SK-N-SH (cell line): ENCODE results near the gene STK25. TPM values are rescaled to one million over a fixed set of nuclear protein-coding genes. Genes with fewer than 3 reads are reported as not detected.

Experiments
- CTCF ChIA-PET: fragments of 300-600, 350-600 bp; formaldehyde crosslinking; extraction: SDS; loops from one replicate; lab custom pipeline; 2021; lab: Yijun Ruan, JAX
- POLR2A ChIA-PET: fragments of 350-600 bp; sonication (Branson Sonifier 250); formaldehyde crosslinking; extraction: SDS; loops from one replicate; lab custom pipeline; 2020; ENCODE audit warnings: antibody characterized with exemption, inconsistent platforms; lab: Yijun Ruan, JAX
- DNase-seq: peaks from one replicate; pipeline ENCODE4 v3.0.0; 2012
- H2AFZ ChIP-seq: fragments of 200-600 bp; sonication (generic); 2 replicates; pipeline ENCODE4 v1.8.1; 2016; ENCODE audit warnings: antibody characterized with exemption, mild to moderate bottlenecking, low read depth
- H3F3A ChIP-seq: fragments of 200-600 bp; sonication (generic); replicated peaks from 2 replicates; pipeline ENCODE3; 2016; ENCODE audit warnings: antibody characterized with exemption, mild to moderate bottlenecking; ENCODE audit not compliant: insufficient read depth
- H3K27ac ChIP-seq, 2 experiments: fragments of 200-500 bp in 1 of 2; fragments of 200-600 bp in 1 of 2; sonication (Bioruptor generic) in 1 of 2; sonication (generic), shearing (Covaris generic) in 1 of 2; 2 replicates each; pipeline versions ENCODE4 v1.5.1 to v1.6.1; 2014 to 2016; ENCODE audit warnings: low read depth in 2 of 2, inconsistent platforms in 1 of 2, low read length in 1 of 2, mild to moderate bottlenecking in 1 of 2, mixed read lengths in 1 of 2
- H3K27me3 ChIP-seq: fragments of 200-600 bp; sonication (generic), shearing (Covaris generic); 2 replicates; pipeline ENCODE4 v1.6.1; 2016; ENCODE audit warnings: mixed run types; ENCODE audit not compliant: insufficient read depth
- H3K36me3 ChIP-seq, 2 experiments: fragments of 200-500 bp in 1 of 2; fragments of 200-600 bp in 1 of 2; sonication (Bioruptor generic) in 1 of 2; sonication (generic) in 1 of 2; replicated peaks in 1 of 2; 2 replicates each; pipeline versions ENCODE3 to v1.5.1; 2014 to 2016; ENCODE audit warnings: low read length in 1 of 2, mild to moderate bottlenecking in 1 of 2; ENCODE audit not compliant: insufficient read depth in 2 of 2, control insufficient read depth in 1 of 2
- H3K4me1 ChIP-seq, 2 experiments: fragments of 200-500 bp in 1 of 2; fragments of 200-600 bp in 1 of 2; sonication (Bioruptor generic) in 1 of 2; sonication (generic), shearing (Covaris generic) in 1 of 2; 2 replicates each; pipeline versions ENCODE4 v1.5.1 to v1.6.1; 2014 to 2016; ENCODE audit warnings: low read depth in 1 of 2, low read length in 1 of 2, mixed run types in 1 of 2; ENCODE audit not compliant: insufficient read depth in 2 of 2, control insufficient read depth in 1 of 2
- H3K4me2 ChIP-seq: fragments of 200-600 bp; sonication (generic), shearing (Covaris generic); 2 replicates; pipeline ENCODE4 v1.6.1; 2017; ENCODE audit warnings: mixed run types
- H3K4me3 ChIP-seq, 2 experiments: fragments of 200-500 bp in 1 of 2; fragments of 200-600 bp in 1 of 2; sonication (Bioruptor generic) in 1 of 2; sonication (generic), shearing (Covaris generic) in 1 of 2; 2 replicates each; pipeline versions ENCODE4 v1.5.1 to v1.8.1; 2014 to 2016; ENCODE audit warnings: low read depth in 2 of 2, inconsistent platforms in 1 of 2, low read length in 1 of 2, mild to moderate bottlenecking in 1 of 2, mixed read lengths in 1 of 2, moderate library complexity in 1 of 2
- H3K79me2 ChIP-seq: fragments of 200-600 bp; sonication (generic); 2 replicates; pipeline ENCODE4 v1.8.1; 2017; ENCODE audit warnings: mild to moderate bottlenecking; ENCODE audit not compliant: insufficient read depth
- H3K9ac ChIP-seq: fragments of 200-600 bp; sonication (generic); 2 replicates; pipeline ENCODE4 v1.6.1; 2017; ENCODE audit warnings: mixed run types
- H3K9me2 ChIP-seq: fragments of 200-600 bp; sonication (generic); 2 replicates; pipeline ENCODE4 v1.6.1; 2017; ENCODE audit warnings: mixed run types
- H3K9me3 ChIP-seq: fragments of 200-600 bp; sonication (generic); 2 replicates; pipeline ENCODE4 v1.6.1; 2017; ENCODE audit warnings: mixed run types, mild to moderate bottlenecking, moderate library complexity
- H4K20me1 ChIP-seq: fragments of 200-600 bp; sonication (generic); 2 replicates; pipeline ENCODE4 v1.6.1; 2017; ENCODE audit warnings: mild to moderate bottlenecking, mixed run types; ENCODE audit not compliant: insufficient read depth
- CHD2 ChIP-seq: fragments of 150-350 bp; IDR thresholded peaks from 2 replicates; pipeline ENCODE4 v1.6.1; 2018; ENCODE audit warnings: low read length; ENCODE audit not compliant: partially characterized antibody
- CTCF ChIP-seq: fragments of 200-600 bp; sonication (generic); IDR thresholded peaks from 2 replicates; pipeline ENCODE4 v1.6.1; 2017; ENCODE audit warnings: antibody characterized with exemption, mild to moderate bottlenecking, moderate library complexity
- ELF1 ChIP-seq: IDR thresholded peaks from 2 replicates; pipeline ENCODE4 v1.4.0; 2012
- EP300 ChIP-seq, 2 experiments: IDR thresholded peaks; 2 replicates each; pipeline versions ENCODE4 v1.4.0 to v1.6.1; 2012; ENCODE audit warnings: borderline replicate concordance in 1 of 2, low read depth in 1 of 2, low read length in 1 of 2
- EZH2phosphoT487 ChIP-seq: fragments of 200-600 bp; sonication (generic); IDR thresholded peaks from 2 replicates; pipeline ENCODE4 v1.6.1; 2017; ENCODE audit warnings: low read depth, mixed run types, mild to moderate bottlenecking, antibody characterized with exemption, moderate library complexity, borderline replicate concordance
- FOXJ3 ChIP-seq: sonication (generic); formaldehyde crosslinking; IDR thresholded peaks from 2 replicates; pipeline ENCODE4 v1.5.1; 2020; ENCODE audit warnings: mild to moderate bottlenecking, missing genetic modification reagents
- FOXM1 ChIP-seq: IDR thresholded peaks from 2 replicates; pipeline ENCODE4 v1.4.0; 2012; ENCODE audit warnings: low read depth, mild to moderate bottlenecking
- GATA2 ChIP-seq: sonication (generic); formaldehyde crosslinking; IDR thresholded peaks from 2 replicates; pipeline ENCODE4 v1.5.0; 2020; ENCODE audit warnings: mild to moderate bottlenecking, missing genetic modification reagents
- IRF3 ChIP-seq: fragments of 150-350 bp; IDR thresholded peaks from 2 replicates; pipeline ENCODE4 v1.6.1; 2016; ENCODE audit warnings: mild to moderate bottlenecking, low read depth, low read length
- JUND ChIP-seq: IDR thresholded peaks from 2 replicates; pipeline ENCODE4 v1.4.0; 2012
- MEF2A ChIP-seq: IDR thresholded peaks from 2 replicates; pipeline ENCODE4 v1.4.0; 2012; ENCODE audit warnings: low read depth, borderline replicate concordance
- MXI1 ChIP-seq: IDR thresholded peaks from 2 replicates; pipeline ENCODE4 v1.6.1; 2012; ENCODE audit warnings: mild to moderate bottlenecking, low read depth, low read length, improper control_type of control experiment
- NFIC ChIP-seq: IDR thresholded peaks from 2 replicates; pipeline ENCODE4 v1.4.0; 2012; ENCODE audit warnings: borderline replicate concordance
- POLR2AphosphoS5 ChIP-seq: IDR thresholded peaks from 2 replicates; pipeline ENCODE4 v1.6.1; 2012; ENCODE audit warnings: low read depth, low read length
- RCOR1 ChIP-seq: fragments of 150-350 bp; IDR thresholded peaks from 2 replicates; pipeline ENCODE4 v1.6.1; 2017; ENCODE audit warnings: antibody characterized with exemption, low read length
- REST ChIP-seq: IDR thresholded peaks from 2 replicates; pipeline ENCODE4 v1.6.1; 2012; ENCODE audit warnings: mild to moderate bottlenecking, low read depth, low read length, moderate library complexity
- RXRA ChIP-seq: IDR thresholded peaks from 2 replicates; pipeline ENCODE4 v1.4.0; 2012; ENCODE audit warnings: low read depth, mild to moderate bottlenecking, borderline replicate concordance
- TCF12 ChIP-seq: IDR thresholded peaks from 2 replicates; pipeline ENCODE4 v1.4.0; 2012
- TEAD4 ChIP-seq: IDR thresholded peaks from 2 replicates; pipeline ENCODE4 v1.4.0; 2012; ENCODE audit warnings: mild to moderate bottlenecking, borderline replicate concordance; ENCODE audit not compliant: insufficient read depth
- YY1 ChIP-seq: IDR thresholded peaks from 2 replicates; pipeline ENCODE4 v1.4.0; 2012; ENCODE audit warnings: low read depth, mild to moderate bottlenecking
- ZBTB33 ChIP-seq: IDR thresholded peaks from 2 replicates; pipeline ENCODE4 v1.4.0; 2012; ENCODE audit warnings: low read depth, borderline replicate concordance
- WGBS: methylation state at CpG from one replicate; pipeline ENCODE4 v1.1.6; 2017; ENCODE audit warnings: low lambda C conversion rate; 5-methylcytosine and 5-hydroxymethylcytosine counted together
- polyA plus RNA-seq, 3 experiments: library from polyadenylated mRNA; depleted of rRNA; stranded (reverse); fragments of >200 nt; gene quantifications; 2 replicates each; pipeline ENCODE4 v1.2.3, GENCODE V29; 2012
- TF ChIP-seq, protein P1 (sequence below): IDR thresholded peaks from 2 replicates; pipeline ENCODE4 v1.4.0; 2012; ENCODE audit warnings: low read depth, borderline replicate concordance

STK25 gene
- polyA plus RNA-seq (2012; rRNA removed): 236 and 268 TPM in 2 replicates
- polyA plus RNA-seq (2012; cell fraction: cytosol; rRNA removed): 94.5 and 143 TPM in 2 replicates
- 855 and 923 TPM in 2 replicates for polyA plus RNA-seq (2012; cell fraction: nucleus; rRNA removed)

DNA sequence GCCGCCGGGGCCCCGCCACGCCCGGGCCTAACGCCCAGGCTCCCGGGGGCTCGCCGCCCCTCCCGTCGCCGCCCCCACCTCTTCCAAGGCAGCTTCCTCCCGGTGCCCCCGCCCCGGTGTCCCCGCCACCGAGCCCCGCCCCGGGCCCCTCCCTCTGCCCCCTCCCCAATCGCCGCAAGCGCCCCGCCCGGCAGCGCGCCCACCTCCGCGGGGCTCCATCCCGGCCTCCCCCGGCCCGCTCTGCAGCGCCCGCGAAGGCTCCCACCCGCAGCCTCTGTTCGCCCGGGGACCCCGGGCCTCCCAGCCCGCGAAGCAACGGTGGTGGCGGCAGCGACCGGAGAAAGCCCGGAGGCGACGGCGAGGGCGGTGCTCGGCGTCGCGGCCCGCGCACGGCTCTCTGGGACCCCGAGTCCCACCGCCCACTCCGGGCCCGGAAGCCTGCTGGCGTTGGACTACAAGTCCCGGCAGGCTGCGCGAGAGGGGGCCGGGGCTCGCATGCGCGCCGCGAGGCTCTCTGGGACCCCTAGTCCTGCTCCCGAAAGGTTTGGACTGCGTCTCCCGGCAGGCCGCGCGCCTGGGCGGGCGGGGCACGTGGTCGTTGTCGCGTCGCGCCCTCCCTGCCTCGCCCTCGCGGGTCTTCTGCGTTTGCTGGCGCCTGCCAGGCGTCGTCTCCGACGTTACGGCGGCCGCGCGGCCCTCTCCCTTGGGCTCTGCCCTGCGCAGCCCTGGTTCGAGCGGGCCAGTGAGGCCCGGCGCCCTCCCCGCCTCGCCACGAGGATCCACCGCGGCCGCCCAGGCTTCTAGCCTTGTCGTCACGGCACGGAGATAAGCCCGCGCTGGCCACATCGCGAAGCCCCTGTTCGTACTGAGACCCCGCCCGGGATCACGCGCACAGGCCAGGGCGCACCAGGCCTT lies at the start of gene STK25:
STK25 (minus strand) TSS at position 345 of the 915 bp plus-strand sequence. CDS start 549 bp downstream, outside the sequence.
- peak within 1 kb of the TSS; percentile 83 to 94 for H3K4me3 ChIP-seq
- no peaks in the 10 kb centered on the region for H3K36me3 ChIP-seq
- peak within 1 kb of the TSS; percentile 70 for H3K9ac ChIP-seq
- H4K20me1 ChIP-seq: peaks cover 39% of the 10 kb centered on the region
- H3K4me1 ChIP-seq: peaks cover 7 to 32% of the 10 kb centered on the region in 2 experiments; a peak in 2 of 4 replicates
- peak within 1 kb of the TSS; percentile 49 to 86 for H3K27ac ChIP-seq
- no peaks in the 10 kb centered on the region for H3K27me3 ChIP-seq
- peak within 1 kb of the TSS; percentile 87; the same call in 1 of the 2 replicates for H2AFZ ChIP-seq
- no peaks in the 10 kb centered on the region for H3K9me2 ChIP-seq
- ChIA-PET CTCF (interaction anchor here (0.7 to 1.0 kb wide), 5 partner anchors 10 to 156 kb away, joined by 3 to 4 read pairs (median 3); no protein-coding TSS in a partner anchor), POLR2A (no interaction called here)
- peak; percentile 99 for DNase-seq
- WGBS: 0% methylated on average over 10 of the region's 122 CpGs
- no peaks in the 10 kb centered on the region for H3K9me3 ChIP-seq
- H3K79me2 ChIP-seq: peaks cover 45% of the 10 kb centered on the region
- peak within 1 kb of the TSS; percentile 98 for H3K4me2 ChIP-seq
- H3F3A ChIP-seq: no peaks in the 10 kb centered on the region
- TF ChIP-seq, protein P1, sequence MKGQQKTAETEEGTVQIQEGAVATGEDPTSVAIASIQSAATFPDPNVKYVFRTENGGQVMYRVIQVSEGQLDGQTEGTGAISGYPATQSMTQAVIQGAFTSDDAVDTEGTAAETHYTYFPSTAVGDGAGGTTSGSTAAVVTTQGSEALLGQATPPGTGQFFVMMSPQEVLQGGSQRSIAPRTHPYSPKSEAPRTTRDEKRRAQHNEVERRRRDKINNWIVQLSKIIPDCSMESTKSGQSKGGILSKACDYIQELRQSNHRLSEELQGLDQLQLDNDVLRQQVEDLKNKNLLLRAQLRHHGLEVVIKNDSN: peak; percentile 93
- TF ChIP-seq YY1 (no peak), GATA2 (no peak; the same call in 1 of the 2 replicates), EP300 (IDR thresholded peaks at IDR 0.05; ENCODE audit: borderline replicate concordance in 1 of 2, low read depth in 1 of 2, low read length in 1 of 2) (no peak), FOXM1 (no peak), RXRA (no peak), IRF3 (no peak), MEF2A (no peak), ZBTB33 (peak; percentile 90; the same call in 1 of the 2 replicates), FOXJ3 (CRISPR knock-in tag) (no peak), POLR2AphosphoS5 (0 out of 2 replicates have a peak, but pooled peaks have one; percentile 52), TCF12 (peak; percentile 13; the same call in 1 of the 2 replicates), JUND (no peak), ELF1 (peak; percentile 88), MXI1 (peak; percentile 83), TEAD4 (no peak), REST (0 out of 2 replicates have a peak, but pooled peaks have one; percentile 14), CHD2 (peak; percentile 97), RCOR1 (no peak), EZH2phosphoT487 (no peak), NFIC (no peak), CTCF (no peak; the same call in 1 of the 2 replicates)
